Suppressor macrophage treated with lipopolysaccharide for 1 hour (primary cell): ENCODE measurements around the gene ZBED1.

Experiments used
- DNase-seq, 3 donors: peaks; one replicate each; pipeline ENCODE4 v3.0.0-alpha.2; 2020 to 2022

Gene ZBED1

DNA sequence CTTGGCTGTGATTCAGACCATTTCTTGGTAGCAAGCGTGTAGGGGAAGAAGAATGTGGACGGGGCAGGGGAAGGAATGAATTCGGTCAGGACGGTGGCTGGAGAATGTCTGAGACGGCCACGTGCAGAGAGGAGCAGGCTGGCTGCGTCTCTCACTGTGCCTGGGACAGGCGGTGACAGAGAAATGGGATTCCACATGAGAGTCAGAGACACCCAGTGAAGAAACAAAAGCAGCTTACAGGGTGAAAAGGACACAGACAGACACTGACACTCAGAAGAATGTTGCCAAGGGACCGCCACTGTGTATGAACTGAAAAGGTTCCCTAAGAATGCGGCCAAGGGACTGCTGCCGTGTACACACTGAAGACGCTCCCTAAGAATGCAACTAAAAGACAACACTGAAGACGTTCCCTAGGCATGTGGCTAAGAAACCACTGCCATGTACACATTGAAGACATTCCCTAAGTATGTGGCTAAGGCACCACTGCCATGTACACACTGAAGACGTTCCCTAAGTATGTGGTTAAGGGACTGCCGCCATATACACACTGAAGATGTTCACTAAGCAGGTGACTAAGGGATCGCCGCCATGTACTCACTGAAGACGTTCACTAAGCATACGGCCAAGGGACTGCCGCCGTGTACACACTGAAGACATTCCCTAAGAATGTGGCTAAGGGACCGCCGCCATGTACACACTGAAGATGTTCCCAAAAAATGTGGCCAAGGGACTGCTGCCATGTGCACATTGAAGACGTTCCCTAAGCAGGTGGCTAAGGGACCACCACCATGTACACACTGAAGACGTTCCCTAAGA, 49.1 kb downstream of the ZBED1 start:
- DNase-seq: no peak

GRCh38 chrX:2450681-2451080, 50.1 kb downstream of the ZBED1 start:
- no peak for DNase-seq

DNA sequence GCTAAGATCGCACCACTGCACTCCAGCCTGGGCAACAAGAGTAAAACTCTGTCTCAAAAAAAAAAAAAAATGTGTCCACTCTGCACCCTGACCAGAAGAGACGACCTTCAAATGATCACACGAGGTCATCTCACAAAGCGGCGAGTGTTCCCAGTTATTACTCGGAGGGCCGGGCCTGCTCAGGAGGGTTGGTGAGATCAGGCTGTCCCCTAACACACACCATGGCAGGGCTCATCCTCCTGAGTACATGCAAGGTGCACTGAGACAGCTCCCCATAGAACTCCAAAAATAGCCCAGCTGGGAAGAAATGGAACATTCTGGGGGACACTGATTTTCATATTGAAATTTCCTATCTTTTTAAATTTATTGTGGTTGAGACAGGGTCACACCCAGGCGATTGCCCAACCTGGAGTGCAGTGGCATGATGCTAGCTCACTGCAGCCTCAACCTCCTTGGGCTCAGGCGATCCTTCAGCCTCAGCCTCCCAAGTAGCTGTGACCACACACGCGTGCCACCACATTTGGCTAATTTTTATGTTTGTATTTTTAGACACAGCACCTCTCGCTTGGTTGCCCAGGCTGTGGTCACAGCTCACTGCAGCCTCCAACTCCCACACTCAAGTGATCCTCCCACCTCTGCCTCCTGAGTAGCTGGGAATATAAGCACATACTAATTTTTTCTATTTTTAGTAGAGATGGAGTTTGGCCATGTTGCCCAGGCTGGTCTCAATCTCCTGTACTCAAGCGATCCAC, 51.5 kb downstream of the ZBED1 start:
- DNase-seq: no peak

GRCh38 chrX:2447484-2447883, 53.3 kb downstream of the ZBED1 start:
- no peak for DNase-seq

DNA sequence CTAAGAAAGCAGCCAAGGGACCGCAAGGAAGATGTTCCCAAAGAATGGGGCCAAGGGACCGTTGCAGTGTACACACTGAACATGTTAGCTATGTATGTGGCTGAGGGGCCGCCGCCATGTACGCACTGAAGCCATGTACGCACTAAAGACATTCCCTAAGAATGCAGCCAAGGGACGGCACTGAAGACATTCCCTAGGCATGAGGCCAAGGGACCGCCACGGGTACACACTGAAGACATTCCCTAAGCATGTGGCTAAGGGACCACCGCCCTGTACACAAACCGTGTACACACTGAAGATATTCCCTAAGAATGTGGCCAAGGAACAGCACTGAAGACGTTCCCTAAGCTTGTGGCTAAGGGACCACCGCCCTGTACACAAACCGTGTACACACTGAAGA, 54.0 kb downstream of the ZBED1 start:
- no peak for DNase-seq

GRCh38 chrX:2445662-2446623, 54.8 kb downstream of the ZBED1 start:
- DNase-seq: no peak

GRCh38 chrX:2442694-2443093, 58.1 kb downstream of the ZBED1 start:
- DNase-seq: no peak

GRCh38 chrX:2441466-2441865, 59.3 kb downstream of the ZBED1 start:
- DNase-seq: no peak

DNA sequence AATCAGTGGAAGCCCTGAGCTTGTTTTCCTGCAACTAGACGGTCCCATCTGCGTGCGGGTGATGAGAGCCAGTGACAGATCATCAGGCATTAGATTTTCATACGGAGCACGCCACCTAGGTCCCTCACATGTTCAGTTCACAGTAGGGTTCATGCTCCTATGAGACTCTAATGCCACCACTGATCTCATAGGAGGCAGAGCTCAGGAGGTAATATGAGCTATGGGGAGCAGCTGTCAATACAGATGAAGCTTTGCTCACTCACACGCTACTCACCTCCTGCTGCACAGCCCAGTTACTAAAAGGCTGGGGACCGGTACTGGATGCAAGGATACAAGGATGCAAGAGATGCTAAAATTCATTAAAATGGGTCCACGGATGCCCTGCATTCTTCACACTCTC, 61.2 kb downstream of the ZBED1 start:
- DNase-seq: no peak
